ENCODE data around the gene KIRREL3. TPM values are rescaled to one million over a fixed set of nuclear protein-coding genes. Genes with fewer than 3 reads are reported as not detected.

Gene KIRREL3
- total RNA-seq, 1 donor from 2014 or later = 0.38 TPM

DNA sequence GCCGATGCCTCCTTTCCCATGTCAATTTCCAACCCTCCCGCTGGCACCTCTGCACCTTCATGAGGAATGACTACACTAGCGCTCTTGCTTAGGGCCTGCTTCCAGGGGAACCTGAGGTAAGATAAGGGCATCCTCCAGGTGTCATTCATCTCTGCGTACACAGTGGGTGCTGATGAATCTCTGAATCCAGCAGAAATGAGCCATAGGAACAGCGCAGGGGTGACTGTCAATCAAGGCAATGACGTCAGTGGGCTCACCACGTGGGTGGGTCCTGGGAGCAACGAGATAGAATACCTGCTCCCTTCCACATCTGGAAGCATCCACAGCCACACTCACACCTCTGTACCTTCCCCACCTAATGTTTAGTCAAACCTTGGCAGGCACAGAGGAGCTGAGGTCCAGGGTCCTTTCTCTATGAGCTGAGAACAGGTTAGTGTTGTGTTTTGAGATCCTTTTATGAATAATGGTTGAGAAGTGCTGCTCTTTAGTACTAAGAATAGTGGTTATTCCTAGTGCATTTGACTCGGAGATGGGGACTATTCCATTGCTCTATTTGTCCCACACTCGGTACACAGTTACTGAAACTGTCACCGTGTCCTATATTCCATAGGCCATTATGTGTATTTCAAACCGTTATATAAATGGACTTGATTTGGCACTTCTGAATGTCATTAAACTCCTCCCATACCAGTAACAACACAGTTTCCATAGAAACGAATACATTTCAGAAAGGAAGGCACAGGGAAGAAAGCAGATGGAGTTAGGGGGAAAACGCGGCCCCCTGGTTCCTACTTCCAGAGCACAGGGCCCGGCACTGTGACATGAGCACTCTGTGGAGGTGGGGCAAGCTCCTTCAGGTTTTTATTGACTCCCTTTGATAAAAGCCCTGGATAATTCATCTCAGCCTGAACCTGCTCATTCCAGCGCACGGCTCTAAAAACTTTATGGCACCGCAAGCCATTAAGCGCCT, 451.7 kb downstream of the KIRREL3 start:
- Mint-ChIP-seq H3K4me1 (ENCODE audit: unreplicated experiment) (peaks cover 9% of the 10 kb centered on the region), H3K27me3 (ENCODE audit: unreplicated experiment) (peaks cover 3% of the 10 kb centered on the region), H3K9me3 (ENCODE audit: unreplicated experiment) (no peaks in the 10 kb centered on the region), H3K27ac (ENCODE audit: unreplicated experiment) (no peak overlapping the region), H3K36me3 (ENCODE audit: low read depth, unreplicated experiment) (no peaks in the 10 kb centered on the region), H3K4me3 (ENCODE audit: unreplicated experiment) (no peak overlapping the region)
- TF ChIP-seq, protein P1, sequence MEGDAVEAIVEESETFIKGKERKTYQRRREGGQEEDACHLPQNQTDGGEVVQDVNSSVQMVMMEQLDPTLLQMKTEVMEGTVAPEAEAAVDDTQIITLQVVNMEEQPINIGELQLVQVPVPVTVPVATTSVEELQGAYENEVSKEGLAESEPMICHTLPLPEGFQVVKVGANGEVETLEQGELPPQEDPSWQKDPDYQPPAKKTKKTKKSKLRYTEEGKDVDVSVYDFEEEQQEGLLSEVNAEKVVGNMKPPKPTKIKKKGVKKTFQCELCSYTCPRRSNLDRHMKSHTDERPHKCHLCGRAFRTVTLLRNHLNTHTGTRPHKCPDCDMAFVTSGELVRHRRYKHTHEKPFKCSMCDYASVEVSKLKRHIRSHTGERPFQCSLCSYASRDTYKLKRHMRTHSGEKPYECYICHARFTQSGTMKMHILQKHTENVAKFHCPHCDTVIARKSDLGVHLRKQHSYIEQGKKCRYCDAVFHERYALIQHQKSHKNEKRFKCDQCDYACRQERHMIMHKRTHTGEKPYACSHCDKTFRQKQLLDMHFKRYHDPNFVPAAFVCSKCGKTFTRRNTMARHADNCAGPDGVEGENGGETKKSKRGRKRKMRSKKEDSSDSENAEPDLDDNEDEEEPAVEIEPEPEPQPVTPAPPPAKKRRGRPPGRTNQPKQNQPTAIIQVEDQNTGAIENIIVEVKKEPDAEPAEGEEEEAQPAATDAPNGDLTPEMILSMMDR (IDR thresholded peaks at IDR 0.05; ENCODE audit: unreplicated experiment) = no peak
- no peak for DNase-seq (ENCODE audit: low spot score)

DNA sequence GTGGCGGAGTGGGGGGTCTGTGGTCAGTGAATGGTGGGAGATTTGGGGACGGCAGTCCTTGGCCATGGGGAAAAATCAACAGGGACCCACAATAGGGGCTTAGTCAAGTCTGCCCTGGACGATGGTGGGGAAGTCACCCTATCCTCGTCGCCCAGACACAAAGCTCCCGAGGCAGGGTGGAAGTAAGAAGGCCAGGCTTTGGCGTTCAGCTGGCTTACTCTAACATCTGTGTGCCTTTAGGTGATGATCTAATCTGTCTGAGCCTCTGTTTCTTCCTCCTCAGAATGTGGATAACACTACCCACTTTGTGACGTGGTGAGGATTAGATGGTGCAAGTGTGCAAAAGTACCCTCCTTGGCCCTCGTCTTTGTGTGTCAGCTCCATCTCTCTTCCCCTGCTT, 452.9 kb downstream of the KIRREL3 start:
- Mint-ChIP-seq H3K9me3 (ENCODE audit: unreplicated experiment) (no peaks in the 10 kb centered on the region), H3K36me3 (ENCODE audit: low read depth, unreplicated experiment) (no peaks in the 10 kb centered on the region), H3K4me1 (ENCODE audit: unreplicated experiment) (peaks cover 11% of the 10 kb centered on the region), H3K27me3 (ENCODE audit: unreplicated experiment) (no peaks in the 10 kb centered on the region), H3K4me3 (ENCODE audit: unreplicated experiment) (no peak overlapping the region), H3K27ac (ENCODE audit: unreplicated experiment) (no peak overlapping the region)
- TF ChIP-seq, protein P1 (IDR thresholded peaks at IDR 0.05; ENCODE audit: unreplicated experiment) = no peak
- DNase-seq (ENCODE audit: low spot score) = no peak

- Mint-ChIP-seq H3K4me1 (ENCODE audit: unreplicated experiment) (peaks cover 11% of the 10 kb centered on the region), H3K4me3 (ENCODE audit: unreplicated experiment) (no peak overlapping the region), H3K9me3 (ENCODE audit: unreplicated experiment) (no peaks in the 10 kb centered on the region), H3K36me3 (ENCODE audit: low read depth, unreplicated experiment) (no peaks in the 10 kb centered on the region), H3K27ac (ENCODE audit: unreplicated experiment) (no peak overlapping the region), H3K27me3 (ENCODE audit: unreplicated experiment) (no peaks in the 10 kb centered on the region)
- TF ChIP-seq, protein P1 (IDR thresholded peaks at IDR 0.05; ENCODE audit: unreplicated experiment) = no peak
- DNase-seq (ENCODE audit: low spot score) = no peak
Measured at GRCh38 chr11:126547161-126547560, 453.4 kb downstream of the KIRREL3 start.

DNA sequence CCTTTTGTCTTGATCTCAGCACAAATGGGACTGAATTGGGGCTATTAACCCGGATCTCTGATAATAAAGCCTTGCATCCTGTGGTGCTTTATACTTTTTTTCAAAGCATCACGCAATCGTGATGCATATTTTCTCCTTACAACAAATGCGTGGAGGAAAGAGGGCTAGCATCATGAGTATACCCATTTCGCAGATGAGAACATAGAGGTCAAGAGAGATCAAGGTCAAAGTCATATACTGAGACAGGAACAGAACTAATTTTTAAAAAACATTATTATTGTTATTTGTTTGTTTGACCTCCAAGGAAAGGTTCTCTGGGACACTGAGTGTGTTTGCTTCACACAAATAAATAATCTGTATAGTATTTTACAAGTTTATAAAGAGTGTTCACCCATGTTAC, 453.9 kb downstream of the KIRREL3 start:
- TF ChIP-seq, protein P1 (IDR thresholded peaks at IDR 0.05; ENCODE audit: unreplicated experiment) = no peak
- Mint-ChIP-seq H3K27ac (ENCODE audit: unreplicated experiment) (no peak overlapping the region), H3K4me1 (ENCODE audit: unreplicated experiment) (peaks cover 11% of the 10 kb centered on the region), H3K9me3 (ENCODE audit: unreplicated experiment) (no peaks in the 10 kb centered on the region), H3K36me3 (ENCODE audit: low read depth, unreplicated experiment) (no peaks in the 10 kb centered on the region), H3K4me3 (ENCODE audit: unreplicated experiment) (no peak overlapping the region), H3K27me3 (ENCODE audit: unreplicated experiment) (no peaks in the 10 kb centered on the region)
- no peak for DNase-seq (ENCODE audit: low spot score)

- Mint-ChIP-seq H3K27me3 (ENCODE audit: unreplicated experiment) (no peaks in the 10 kb centered on the region), H3K4me1 (ENCODE audit: unreplicated experiment) (peaks cover 11% of the 10 kb centered on the region), H3K4me3 (ENCODE audit: unreplicated experiment) (no peak overlapping the region), H3K36me3 (ENCODE audit: low read depth, unreplicated experiment) (no peaks in the 10 kb centered on the region), H3K27ac (ENCODE audit: unreplicated experiment) (no peak overlapping the region), H3K9me3 (ENCODE audit: unreplicated experiment) (no peaks in the 10 kb centered on the region)
- TF ChIP-seq, protein P1 (IDR thresholded peaks at IDR 0.05; ENCODE audit: unreplicated experiment) = no peak
- DNase-seq (ENCODE audit: low spot score) = no peak
Measured at GRCh38 chr11:126546191-126546590, 454.4 kb downstream of the KIRREL3 start.
